ENCODE results near the gene POU2AF1. TPM values are rescaled to one million over a fixed set of nuclear protein-coding genes. Genes with fewer than 3 reads are reported as not detected.

The POU2AF1 gene
- total and polyA plus RNA-seq, 2 of the 13 experiments (the other 11 are each of a cell fraction or from before 2014, with no cell fraction given) = 1.9 to 3.6 TPM

GRCh38 chr11:111422494-111423249 lies 43.6 kb upstream of the POU2AF1 start (continued):
- TF ChIP-seq FOXM1 (CRISPR knock-in tag; IDR thresholded peaks at IDR 0.05) = no peak
- no peak for TF ChIP-seq ZNF883 (CRISPR knock-in tag; IDR thresholded peaks at IDR 0.05; ENCODE audit: not compliant biosample characterization)
- no peak for TF ChIP-seq ZNF33A (CRISPR knock-in tag; IDR thresholded peaks at IDR 0.05; ENCODE audit: borderline replicate concordance)
- no peak for TF ChIP-seq ZNF432 (CRISPR knock-in tag; IDR thresholded peaks at IDR 0.05; ENCODE audit: borderline replicate concordance)
- no peak for TF ChIP-seq TCF12 (IDR thresholded peaks at IDR 0.05)
- no peak for TF ChIP-seq TCF12 (CRISPR knock-in tag; IDR thresholded peaks at IDR 0.05)
- no peak for TF ChIP-seq ATF5 (CRISPR knock-in tag; IDR thresholded peaks at IDR 0.05; ENCODE audit: low read depth)
- 0 out of 2 replicates have a peak, but pooled peaks have one; percentile 18 for TF ChIP-seq ZNF547 (CRISPR knock-in tag; IDR thresholded peaks at IDR 0.05)
- TF ChIP-seq SATB2 (CRISPR knock-in tag; IDR thresholded peaks at IDR 0.05) = no peak
- TF ChIP-seq ZNF143 (CRISPR knock-in tag; IDR thresholded peaks at IDR 0.05) = no peak
- no peak for TF ChIP-seq NFYB (CRISPR knock-in tag; IDR thresholded peaks at IDR 0.05)
- no peak for TF ChIP-seq ZNF34 (CRISPR knock-in tag; IDR thresholded peaks at IDR 0.05; ENCODE audit: borderline replicate concordance)
- TF ChIP-seq PHB2 (IDR thresholded peaks at IDR 0.05; ENCODE audit: partially characterized antibody) = no peak
- TF ChIP-seq, protein P1, sequence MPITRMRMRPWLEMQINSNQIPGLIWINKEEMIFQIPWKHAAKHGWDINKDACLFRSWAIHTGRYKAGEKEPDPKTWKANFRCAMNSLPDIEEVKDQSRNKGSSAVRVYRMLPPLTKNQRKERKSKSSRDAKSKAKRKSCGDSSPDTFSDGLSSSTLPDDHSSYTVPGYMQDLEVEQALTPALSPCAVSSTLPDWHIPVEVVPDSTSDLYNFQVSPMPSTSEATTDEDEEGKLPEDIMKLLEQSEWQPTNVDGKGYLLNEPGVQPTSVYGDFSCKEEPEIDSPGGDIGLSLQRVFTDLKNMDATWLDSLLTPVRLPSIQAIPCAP (CRISPR knock-in tag; IDR thresholded peaks at IDR 0.05; ENCODE audit: low read depth) = no peak
- TF ChIP-seq HMGXB3 (CRISPR knock-in tag; IDR thresholded peaks at IDR 0.05; ENCODE audit: borderline replicate concordance) = 0 out of 2 replicates have a peak, but pooled peaks have one; percentile 65
- TF ChIP-seq AKAP8 (CRISPR knock-in tag; IDR thresholded peaks at IDR 0.05) = no peak
- no peak for TF ChIP-seq SKI (IDR thresholded peaks at IDR 0.05; ENCODE audit: partially characterized antibody)
- no peak for TF ChIP-seq JUN (CRISPR knock-in tag; IDR thresholded peaks at IDR 0.05)
- peak; percentile 86 for TF ChIP-seq TBX2 (CRISPR knock-in tag; IDR thresholded peaks at IDR 0.05; ENCODE audit: borderline replicate concordance)
- TF ChIP-seq EP300 (IDR thresholded peaks at IDR 0.05; ENCODE audit: low read depth in 2 of 2, low read length in 2 of 2) = peak; percentile 52 to 66; a peak in 2 of 4 replicates
- TF ChIP-seq EP300 (CRISPR knock-in tag; IDR thresholded peaks at IDR 0.05; ENCODE audit: borderline replicate concordance) = peak; percentile 64; the same call in 1 of the 2 replicates
- 0 out of 2 replicates have a peak, but pooled peaks have one; percentile 35 for TF ChIP-seq ZBTB20 (CRISPR knock-in tag; IDR thresholded peaks at IDR 0.05; ENCODE audit: borderline replicate concordance, low read depth)
- TF ChIP-seq ZBTB43 (CRISPR knock-in tag; conservative IDR thresholded peaks at IDR 0.05) = no peak
- TF ChIP-seq ZNF562 (CRISPR knock-in tag; IDR thresholded peaks at IDR 0.05; ENCODE audit: borderline replicate concordance) = no peak
